AG09309 (cell line): ENCODE data around the gene SNHG17.

Experiments used
- DNase-seq: peaks from one replicate; pipeline ENCODE4 v3.0.0-alpha.2; 2010; ENCODE audit warnings: low read depth
- H3K4me3 ChIP-seq: 2 replicates; pipeline ENCODE4 v1.5.1; 2011; ENCODE audit warnings: mild to moderate bottlenecking, low read depth, low read length, moderate library complexity; ENCODE audit not compliant: control insufficient read depth
- TF ChIP-seq, protein P1 (sequence below): IDR thresholded peaks from 2 replicates; pipeline ENCODE4 v1.5.1; 2011; ENCODE audit warnings: mild to moderate bottlenecking, low read depth, low read length, inconsistent platforms; ENCODE audit not compliant: insufficient read depth, control insufficient read depth; ENCODE audit errors: missing control alignments

The SNHG17 gene

DNA sequence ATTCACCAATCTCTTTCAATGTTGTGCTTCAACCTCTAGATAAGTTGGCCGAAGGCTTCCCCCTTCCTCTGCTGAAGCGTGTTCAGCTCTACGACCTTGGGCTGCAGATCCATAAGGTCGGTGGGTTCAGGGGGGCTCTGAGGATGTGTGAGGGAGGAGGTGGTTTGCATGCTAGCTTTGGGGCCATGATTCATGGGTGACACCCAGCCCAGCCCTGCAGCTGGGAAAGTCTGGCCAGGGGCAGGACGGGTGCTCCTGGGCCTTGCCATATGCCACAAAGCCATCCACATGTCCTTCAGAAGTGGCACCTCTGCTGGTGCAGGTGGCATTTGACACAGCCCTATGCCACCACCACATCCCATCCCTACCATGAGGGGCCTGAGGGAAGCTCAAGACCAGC, 61.2 kb downstream of the SNHG17 start:
- no peak overlapping the region for H3K4me3 ChIP-seq
- no peak for DNase-seq
- TF ChIP-seq, protein P1, sequence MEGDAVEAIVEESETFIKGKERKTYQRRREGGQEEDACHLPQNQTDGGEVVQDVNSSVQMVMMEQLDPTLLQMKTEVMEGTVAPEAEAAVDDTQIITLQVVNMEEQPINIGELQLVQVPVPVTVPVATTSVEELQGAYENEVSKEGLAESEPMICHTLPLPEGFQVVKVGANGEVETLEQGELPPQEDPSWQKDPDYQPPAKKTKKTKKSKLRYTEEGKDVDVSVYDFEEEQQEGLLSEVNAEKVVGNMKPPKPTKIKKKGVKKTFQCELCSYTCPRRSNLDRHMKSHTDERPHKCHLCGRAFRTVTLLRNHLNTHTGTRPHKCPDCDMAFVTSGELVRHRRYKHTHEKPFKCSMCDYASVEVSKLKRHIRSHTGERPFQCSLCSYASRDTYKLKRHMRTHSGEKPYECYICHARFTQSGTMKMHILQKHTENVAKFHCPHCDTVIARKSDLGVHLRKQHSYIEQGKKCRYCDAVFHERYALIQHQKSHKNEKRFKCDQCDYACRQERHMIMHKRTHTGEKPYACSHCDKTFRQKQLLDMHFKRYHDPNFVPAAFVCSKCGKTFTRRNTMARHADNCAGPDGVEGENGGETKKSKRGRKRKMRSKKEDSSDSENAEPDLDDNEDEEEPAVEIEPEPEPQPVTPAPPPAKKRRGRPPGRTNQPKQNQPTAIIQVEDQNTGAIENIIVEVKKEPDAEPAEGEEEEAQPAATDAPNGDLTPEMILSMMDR, result no peak

DNA sequence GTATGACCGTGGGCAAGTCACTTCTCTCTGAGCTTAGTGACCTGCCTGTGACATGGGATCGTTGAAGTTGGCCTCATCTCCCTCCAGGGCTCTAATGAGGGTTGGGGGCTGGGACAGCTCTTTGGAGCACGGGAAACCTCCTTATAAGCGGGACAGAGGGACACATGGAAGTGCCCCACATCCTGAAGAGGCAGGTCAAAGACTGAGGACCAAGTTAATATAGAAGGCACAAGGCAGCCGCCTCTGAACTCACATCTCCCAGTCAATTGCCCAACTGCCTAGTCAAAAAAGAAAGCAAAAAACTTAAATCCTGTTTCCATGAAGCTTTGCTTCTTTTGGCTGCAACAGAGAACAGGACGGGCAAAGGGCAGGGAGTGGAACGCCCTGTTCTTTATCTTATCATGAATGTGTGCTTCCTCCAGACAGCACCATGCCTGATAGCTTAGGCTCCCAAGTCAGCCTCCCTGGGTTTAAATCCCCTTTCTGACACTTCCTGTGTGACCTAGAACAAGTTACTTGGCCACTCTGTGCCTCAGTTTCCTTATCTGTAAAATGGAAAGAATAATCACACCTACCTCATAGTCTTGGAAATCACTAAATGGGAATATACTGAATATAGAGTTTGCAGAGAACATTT, 61.8 kb downstream of the SNHG17 start:
- H3K4me3 ChIP-seq, result no peak overlapping the region
- no peak for DNase-seq
- TF ChIP-seq, protein P1, result no peak

DNA sequence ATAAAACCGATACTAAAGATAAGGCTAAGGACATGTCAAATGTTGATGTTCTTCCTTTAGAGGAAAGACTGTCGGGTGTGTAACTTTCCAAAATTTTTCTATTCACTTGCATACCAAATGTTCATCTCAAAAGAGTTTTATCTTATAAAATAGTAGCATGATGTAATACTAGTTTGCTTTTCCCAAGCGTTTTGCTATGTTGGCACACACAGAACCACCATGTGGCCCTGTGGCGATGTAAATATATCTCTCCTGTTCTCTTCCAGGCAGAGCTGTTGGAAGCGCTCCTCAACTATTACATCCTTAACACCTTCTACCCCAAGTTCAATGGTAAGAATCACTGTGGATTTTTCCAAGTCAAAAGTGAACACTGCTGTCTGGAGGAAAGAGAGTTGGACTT, 62.3 kb downstream of the SNHG17 start:
- H3K4me3 ChIP-seq, result no peak overlapping the region
- no peak for DNase-seq
- TF ChIP-seq, protein P1, result no peak
